Activated CD4-positive, alpha-beta T cell treated with anti-CD3 and anti-CD28 coated beads for 1 hour (primary cell): Measurements from ENCODE around the gene ALOX5.

Experiments used
- DNase-seq: peaks from one replicate; pipeline ENCODE4 v3.0.0-alpha.2; 2020

The ALOX5 gene

DNA sequence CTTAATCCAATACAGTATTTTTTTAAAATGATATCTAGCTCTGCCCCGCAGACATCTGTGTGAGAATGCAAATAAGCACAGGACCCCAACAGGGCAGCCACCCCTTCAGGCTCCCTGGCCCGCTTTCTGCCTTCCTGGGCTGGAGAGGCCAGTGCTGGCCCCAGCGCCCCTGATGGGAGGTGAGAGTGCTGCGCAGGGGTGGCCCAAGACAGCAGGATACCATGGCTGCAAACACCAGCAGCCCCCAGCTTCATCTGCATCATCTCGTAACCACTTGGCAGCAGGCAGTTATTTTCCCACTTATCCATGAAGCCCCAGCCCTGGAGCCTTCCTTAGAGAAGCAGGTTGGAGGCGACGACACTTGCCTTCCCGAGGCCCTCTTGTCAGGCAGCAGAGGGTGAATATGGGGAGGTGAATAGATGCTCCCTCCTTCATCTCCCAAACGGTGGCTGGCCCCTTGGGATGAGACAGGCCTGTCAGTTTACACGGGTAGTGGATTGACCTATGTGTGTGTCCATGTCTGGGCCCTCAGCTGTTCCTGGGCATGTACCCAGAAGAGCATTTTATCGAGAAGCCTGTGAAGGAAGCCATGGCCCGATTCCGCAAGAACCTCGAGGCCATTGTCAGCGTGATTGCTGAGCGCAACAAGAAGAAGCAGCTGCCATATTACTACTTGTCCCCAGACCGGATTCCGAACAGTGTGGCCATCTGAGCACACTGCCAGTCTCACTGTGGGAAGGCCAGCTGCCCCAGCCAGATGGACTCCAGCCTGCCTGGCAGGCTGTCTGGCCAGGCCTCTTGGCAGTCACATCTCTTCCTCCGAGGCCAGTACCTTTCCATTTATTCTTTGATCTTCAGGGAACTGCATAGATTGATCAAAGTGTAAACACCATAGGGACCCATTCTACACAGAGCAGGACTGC, 71.2 kb downstream of the ALOX5 start:
- DNase-seq: no peak

GRCh38 chr10:45446858-45447257, 72.8 kb downstream of the ALOX5 start:
- no peak for DNase-seq

GRCh38 chr10:45447416-45447815, 73.4 kb downstream of the ALOX5 start:
- DNase-seq: no peak

DNA sequence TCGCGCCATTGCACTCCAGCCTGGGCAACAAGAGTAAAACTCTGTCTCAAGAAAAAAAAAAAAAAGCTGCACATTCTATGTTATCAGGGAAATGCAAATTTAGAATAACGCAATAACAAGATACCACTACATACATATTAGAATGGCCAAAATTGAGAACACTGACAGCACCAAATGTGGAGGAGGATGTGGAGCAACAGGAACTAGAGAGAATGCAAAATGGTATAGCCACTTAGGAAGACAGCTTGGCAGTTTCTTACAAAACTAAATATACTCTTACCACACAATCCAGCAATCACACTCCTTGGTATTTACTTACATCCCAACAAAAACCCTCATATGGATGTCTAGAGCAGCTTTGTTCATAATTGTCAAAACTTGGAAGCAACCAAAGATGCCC, 76.8 kb downstream of the ALOX5 start:
- no peak for DNase-seq

DNA sequence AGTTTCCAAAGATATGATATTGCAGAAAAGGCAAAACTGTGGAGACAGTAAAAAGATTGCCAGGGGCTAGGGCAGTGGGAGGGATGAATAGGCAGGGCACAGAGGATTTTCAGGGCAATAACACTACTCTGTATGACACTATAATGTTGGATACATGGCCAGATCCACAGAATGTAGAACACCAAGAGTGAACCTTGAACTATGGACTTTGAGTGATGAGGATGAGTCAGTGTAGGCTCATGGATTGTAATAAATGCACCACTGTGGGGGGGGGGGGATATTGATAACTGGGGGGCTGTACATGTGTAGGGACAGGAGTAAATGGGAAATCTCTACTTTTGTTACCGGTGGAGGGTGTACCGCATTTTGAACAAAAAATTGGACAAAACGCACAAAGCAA, 77.4 kb downstream of the ALOX5 start:
- no peak for DNase-seq

DNA sequence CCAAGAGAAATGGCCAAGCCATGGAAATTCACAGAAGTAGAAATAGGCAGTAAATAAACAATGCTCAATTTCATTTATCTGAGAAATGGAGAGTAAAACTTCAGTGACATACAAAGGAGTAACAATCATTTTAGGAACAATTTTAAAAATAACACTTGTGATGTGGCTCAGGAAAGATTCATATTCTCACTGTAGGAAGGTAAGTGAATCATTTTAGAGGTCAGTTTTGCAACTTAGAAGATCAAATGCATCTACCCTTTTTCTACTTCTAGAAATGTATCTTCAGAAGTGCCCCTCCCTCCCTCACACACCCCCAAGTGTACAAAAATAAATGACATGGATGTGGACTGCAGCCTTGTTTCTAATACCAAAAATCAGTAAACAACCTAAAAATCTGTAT, 78.3 kb downstream of the ALOX5 start:
- no peak for DNase-seq

GRCh38 chr10:45452743-45453452, 78.9 kb downstream of the ALOX5 start:
- no peak for DNase-seq

DNA sequence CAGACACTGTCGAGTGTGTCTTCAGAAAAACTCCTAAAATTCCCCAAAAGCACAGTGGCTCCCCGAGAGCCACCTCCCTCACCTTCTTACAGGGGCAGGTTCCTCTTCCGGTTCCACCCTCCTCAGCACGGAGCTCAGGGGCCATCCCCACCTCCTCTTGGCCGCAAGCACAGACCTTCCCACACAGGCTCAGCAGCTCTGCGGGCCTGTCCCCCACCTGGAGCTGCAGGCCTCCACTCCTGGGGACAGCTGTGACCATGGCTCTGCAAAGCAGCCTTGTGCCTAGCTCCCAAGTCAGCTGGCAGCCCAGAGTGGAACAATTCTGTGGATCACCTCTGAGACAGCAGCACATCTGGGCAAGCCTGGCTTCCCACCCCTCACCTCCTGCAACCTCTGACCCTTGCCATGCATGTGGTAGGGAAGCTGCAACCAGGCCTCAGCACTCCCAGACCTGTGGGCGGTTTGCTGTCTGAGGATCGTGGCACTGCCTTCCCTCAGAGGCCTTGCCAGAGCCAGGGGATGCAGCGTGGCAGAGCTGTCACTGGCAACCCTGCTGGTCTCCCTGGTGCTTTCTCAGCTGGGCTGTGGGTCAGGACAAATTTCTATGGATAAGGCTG, 79.7 kb downstream of the ALOX5 start:
- DNase-seq: no peak

GRCh38 chr10:45454262-45454661, 80.2 kb downstream of the ALOX5 start:
- no peak for DNase-seq

DNA sequence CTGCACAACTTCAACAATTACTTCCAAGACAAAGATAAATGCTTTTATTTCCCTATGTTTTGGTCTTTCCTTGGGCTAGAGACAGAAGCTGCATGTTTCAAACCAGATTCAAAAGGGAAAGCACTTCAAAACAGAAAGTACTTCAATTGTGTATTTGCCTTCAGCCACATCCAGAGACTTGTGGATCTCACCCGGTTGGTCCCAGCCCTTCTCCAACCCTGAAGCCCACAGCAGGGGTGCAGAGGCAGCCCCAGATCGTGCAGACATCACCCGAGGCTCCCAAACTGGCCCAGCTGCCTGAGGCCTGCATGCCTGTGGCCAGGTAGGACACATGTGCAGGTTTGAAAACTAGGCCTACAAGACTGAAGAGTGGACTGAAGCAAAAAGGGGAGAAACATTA, 80.8 kb downstream of the ALOX5 start:
- no peak for DNase-seq

DNA sequence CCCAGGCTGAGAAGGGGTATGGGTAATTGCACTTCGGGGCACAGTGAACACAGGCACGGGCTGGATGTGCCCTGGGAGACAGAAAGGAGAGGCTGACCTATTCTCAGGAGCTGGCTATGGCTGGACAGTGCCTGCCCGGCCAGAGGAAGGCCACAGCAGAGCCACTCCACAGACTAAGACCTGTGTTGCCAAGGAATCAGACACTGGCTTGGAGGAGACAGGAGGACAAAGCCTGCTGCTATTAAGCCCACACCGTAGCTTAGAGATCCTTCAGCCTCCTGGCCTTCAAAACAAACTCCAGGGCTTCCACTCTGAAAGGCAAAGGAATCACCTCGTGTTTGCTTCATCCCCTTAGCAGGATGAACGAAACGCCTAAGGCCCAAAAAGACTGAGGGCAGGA, 82.2 kb downstream of the ALOX5 start:
- no peak for DNase-seq

- DNase-seq: no peak
Measured at GRCh38 chr10:45456822-45457221, 82.8 kb downstream of the ALOX5 start.

GRCh38 chr10:45457487-45457886, 83.5 kb downstream of the ALOX5 start:
- DNase-seq: no peak

- no peak for DNase-seq
Measured at GRCh38 chr10:45460235-45460878, 86.3 kb downstream of the ALOX5 start.

DNA sequence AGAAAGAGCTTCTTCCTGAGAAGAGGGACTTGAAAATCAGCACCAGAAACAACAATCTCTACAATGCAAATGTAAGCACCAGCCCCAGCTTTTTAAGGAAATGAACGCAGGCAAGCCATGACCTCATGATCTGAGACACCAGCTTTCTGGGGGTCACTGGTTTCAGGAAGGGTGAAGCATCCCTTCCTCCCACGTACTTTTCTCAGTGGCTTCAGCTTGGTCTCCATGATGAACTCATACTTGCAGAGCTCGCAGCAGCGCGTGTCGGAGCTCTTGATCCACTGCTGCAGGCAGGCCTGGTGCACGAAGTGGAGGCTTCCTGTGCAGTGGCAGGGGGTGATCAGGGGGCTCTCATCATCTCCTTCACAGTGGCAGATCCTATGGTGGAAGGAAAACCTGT, 87.0 kb downstream of the ALOX5 start:
- DNase-seq: no peak

DNA sequence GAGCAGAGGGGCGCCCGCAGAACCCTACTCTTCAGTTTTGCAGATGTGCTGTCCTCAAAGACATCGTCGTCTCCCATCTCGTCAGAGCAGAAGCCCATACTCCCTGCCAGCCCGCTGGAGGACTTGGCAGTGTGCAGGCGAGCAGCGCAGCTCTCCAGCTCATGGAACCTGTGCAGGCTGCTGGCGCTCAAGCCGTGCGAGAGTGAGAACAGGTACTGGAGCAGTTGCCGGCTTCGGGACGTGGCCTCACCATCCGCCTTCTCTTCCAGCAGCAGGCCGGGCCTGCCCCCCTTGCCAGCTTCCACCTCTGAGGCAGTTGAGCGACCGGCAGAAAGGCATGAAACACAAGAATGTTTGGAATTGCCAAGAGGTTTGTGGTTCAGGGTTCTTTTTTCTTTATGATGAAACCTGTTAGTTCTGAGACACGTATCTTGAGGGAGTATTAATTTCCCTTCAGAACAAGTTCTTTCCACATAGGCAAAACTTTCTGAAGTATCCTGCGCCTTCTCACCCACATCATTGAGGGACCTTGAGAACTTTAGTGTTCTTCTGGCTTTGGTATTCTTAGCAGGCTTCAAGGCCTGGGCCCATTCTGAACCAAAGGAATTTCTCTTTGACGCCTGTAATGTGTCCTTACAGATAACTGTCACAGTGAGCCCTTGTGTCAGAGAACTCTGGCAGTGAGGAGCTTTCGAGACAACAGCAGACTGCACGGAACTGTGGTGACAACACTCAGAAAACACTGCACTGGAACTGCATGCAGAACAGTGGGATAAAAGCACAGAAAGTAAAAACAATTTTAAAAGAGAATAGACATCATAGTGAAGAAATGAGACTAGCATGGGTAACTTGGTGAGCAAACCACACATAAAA, 89.5 kb downstream of the ALOX5 start:
- no peak for DNase-seq

DNA sequence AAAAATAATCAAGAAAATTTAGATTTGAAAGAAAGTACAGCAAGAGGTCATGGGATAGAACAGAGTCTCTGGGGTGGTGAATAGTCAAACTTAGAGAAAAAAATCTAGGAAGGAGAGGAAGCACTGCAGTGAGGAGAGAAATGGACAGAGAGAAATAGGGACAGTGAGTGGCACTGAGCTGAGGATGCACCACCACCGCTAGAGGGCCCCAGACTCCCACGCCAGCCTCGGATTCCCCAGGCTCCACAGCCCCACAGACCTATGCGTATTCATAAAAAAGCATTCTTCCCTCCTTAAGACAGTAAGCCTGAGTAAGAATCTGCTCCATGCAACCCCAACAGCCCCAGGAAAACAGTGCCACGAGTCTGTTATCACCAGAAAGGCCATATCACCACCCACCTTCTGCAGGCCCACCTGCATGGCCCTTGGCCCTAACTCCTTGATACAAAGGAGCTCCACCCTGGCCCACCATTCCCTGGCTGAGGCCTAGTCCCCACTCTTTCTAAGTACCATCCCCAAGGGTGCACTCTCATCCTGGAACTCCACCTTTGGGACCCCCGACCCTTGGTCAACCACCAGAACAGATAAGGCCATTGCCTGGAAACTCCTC, 91.0 kb downstream of the ALOX5 start:
- peak; percentile 59 for DNase-seq

- no peak for DNase-seq
Measured at GRCh38 chr10:45466784-45467183, 92.8 kb downstream of the ALOX5 start.

DNA sequence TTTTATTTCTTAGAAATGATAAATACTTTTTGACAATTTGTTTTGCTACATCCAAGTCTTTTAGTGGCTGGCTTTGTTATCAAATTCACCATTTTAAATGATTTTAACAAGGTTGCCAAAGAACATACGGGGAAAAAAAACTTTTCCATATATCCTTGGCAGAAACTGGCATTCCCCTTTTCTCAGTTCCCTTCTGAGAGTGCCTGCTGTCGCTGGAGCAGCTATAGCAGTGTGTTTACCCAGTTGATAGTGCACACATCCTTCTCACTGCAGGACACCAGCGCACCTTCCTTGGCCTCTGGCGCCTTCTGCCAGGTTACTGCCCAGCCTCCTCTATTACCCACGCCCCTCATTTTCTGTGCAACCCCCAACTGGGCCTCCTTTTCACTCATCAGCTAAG, 94.1 kb downstream of the ALOX5 start:
- no peak for DNase-seq

DNA sequence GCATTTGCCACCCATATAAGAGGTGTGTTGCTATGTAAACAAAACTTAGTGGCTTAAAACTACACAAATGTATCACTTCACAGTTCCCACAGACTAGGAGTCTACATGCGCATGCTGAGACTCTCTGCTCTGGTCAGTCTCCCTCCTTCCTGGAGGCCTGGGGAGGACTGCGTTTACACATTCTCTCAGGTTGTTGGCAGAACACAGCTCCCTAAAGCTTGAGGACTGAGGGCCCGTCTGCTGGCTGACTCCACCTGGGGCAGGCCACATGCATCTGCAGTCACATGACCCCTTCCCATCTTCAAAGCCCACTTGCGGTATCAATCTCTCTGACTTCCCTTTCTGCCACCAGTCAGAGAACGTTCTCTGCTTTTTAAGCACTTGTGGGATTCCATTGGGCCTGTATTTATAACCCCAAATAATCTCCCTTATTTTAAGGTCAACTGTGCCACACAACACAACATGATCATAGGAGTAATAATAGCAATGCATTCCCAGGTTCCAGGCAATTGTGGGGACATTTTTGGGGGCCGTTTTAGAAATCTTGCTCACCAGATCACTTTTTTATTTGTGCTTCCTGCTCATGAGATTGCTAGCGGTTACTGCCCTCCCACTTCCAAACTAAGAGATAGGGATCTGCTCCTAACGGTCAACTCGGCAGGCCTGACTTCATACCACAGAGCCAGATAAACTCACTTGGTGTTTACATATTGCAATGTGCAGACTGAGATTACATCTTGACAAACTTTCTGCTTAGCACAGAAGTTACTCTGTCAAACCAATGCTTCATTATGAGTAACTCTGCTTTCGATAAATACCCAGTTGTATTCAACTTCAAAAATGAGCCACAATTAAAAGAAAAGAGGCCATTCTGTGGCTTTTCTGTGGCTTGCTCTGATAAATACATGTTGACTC, 96.3 kb downstream of the ALOX5 start:
- peak; percentile 32 for DNase-seq

- no peak for DNase-seq
Measured at GRCh38 chr10:45471059-45471458, 97.0 kb downstream of the ALOX5 start.
